ENCODE measurements around the gene ARHGAP4.

The ARHGAP4 gene

DNA sequence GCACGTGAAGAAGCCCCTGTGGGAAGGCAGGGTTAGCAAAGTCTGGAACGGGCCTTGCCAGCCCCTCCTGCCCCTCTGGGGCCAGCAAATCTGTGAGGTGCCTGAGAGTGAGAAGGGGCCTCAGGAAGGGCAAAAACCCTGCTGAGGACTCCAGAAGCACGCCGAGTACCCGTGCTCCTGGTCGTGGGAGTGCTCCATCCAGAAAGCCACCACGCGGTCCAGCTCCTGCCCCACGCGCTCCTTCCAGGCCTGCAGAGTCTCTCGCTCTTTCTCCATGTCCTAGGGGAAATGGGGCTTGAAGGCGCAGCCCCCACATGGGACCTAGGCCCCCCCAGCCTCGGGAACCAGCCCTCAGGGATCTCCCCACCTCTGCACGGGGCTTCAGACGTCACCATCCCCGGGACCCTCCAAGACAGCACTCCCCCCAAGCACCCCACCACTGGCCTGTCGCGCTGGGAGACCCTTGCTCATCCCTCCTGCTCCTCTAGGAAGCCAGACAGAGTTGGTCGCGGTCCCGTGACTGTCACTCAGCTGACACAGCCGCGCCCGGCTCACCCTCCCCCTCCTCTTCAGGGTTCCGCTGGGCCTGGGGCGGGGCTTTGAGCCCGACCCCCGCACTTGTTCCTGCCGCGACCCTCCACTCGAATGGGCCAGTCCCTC, 18.2 kb upstream of the ARHGAP4 start, which contains the start of gene RENBP:
RENBP (minus strand) TSS at position 504 of the 660 bp plus-strand sequence; CDS start at position 471, 33 bp downstream.
- Mint-ChIP-seq H3K27me3 (ENCODE audit: low read depth) (no peaks in the 10 kb centered on the region), H3K9me3 (no peaks in the 10 kb centered on the region), H3K4me3 (peak within 1 kb of the TSS; percentile 85), H3K36me3 (ENCODE audit: low read depth) (peaks cover 8% of the 10 kb centered on the region), H3K4me1 (ENCODE audit: low read depth) (peaks cover 10% of the 10 kb centered on the region), H3K27ac (peak within 1 kb of the TSS; percentile 75)

DNA sequence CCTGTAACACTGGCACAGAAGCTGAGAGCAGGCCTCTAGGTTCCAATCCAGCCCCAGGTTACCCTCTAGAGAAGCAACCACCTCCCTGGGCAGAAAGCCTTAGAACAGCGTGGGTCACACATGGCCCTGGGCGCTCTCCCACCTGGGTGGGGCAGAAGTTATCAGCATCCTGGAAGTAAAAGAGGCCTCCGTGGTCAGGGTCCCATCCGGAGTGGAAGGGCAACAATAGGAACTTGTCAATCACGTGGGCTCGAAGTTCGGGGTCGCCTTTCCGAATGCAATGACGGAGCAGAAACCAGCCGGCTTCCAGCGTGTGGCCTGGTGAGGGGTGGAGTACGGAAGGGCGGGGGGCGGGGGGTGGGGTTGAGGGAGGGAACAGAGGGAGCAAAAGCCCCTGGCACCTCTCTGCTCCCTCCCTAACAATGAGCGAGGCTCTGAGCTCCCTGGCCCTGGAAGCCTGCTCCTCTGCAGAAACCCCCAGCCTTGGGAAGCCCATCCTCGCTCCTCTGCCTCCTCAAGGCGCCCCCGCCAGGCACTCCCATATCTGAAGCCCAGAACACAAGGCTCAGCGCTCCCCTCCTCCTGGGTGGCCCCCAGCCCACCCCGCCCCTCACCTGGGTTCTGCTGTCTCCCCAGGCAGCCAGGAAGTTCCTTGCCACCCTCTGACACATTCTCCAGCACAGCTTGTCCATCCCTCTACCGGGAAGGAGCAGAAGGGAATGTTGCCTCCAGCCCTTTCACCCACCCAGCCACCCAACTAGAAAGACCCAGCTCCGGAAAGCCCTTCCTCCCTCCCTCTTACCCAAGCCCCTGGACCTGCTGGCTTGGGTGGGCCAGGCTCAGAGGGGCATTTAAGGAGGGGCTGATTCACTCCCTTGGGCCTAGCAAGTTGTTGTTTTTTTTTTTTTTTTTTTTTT, 15.5 kb upstream of the ARHGAP4 start:
- H3K27ac Mint-ChIP-seq = peak overlapping the region; percentile 63
- no peaks in the 10 kb centered on the region for H3K27me3 Mint-ChIP-seq (ENCODE audit: low read depth)
- H3K36me3 Mint-ChIP-seq (ENCODE audit: low read depth) = peaks cover 9% of the 10 kb centered on the region
- H3K9me3 Mint-ChIP-seq = no peaks in the 10 kb centered on the region
- peak overlapping the region; percentile 70 for H3K4me3 Mint-ChIP-seq
- peaks cover 7% of the 10 kb centered on the region for H3K4me1 Mint-ChIP-seq (ENCODE audit: low read depth)

DNA sequence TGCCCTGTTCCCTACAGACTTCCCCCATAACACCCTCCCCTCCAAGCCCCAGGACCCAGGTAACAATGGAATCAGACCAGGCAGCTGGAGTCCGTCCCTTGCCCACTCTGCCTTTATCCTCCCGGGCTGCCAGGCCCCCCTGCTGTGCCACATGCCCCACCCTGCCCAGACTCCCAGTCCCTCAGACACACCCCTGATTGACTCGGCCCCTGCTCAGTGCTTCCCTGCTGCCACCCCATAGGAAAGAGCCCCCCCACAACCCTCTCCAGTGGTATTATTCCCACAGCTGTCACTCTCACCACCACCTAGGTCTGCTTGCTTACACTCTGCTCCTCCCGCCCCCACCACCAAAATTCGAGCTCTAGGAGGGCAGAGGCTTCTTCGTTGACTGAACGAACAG, 13.5 kb upstream of the ARHGAP4 start:
- Mint-ChIP-seq H3K27me3 (ENCODE audit: low read depth) (no peaks in the 10 kb centered on the region), H3K27ac (no peak overlapping the region), H3K4me1 (ENCODE audit: low read depth) (peaks cover 8% of the 10 kb centered on the region), H3K36me3 (ENCODE audit: low read depth) (peaks cover 9% of the 10 kb centered on the region), H3K4me3 (no peak overlapping the region), H3K9me3 (no peaks in the 10 kb centered on the region)

DNA sequence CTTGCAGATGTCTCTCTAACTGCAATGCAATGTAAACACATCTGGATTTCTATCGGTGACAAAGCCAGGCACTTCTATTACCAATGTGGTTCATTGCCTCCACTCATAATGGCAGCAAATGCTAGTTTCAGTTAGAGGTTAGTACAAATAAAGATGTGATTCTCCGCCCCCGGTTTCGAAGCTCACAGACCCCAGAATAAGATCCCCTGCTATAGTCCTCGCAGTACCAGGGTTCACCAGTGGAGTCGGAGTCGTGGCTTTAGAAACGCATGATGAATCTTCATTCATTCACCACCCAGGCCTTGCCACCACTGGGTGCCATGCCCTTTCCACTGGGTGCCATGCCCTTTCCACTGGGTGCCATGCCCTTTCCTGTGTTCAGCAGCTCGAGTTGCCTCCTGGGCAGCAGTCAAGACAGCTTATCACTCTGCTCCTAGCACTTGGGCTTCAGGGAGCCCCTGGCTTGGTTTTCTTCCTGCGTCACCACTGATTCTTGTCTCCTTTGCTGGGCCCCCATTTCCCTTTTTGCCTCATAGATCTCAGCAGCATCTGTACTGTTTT, 12.2 kb upstream of the ARHGAP4 start:
- Mint-ChIP-seq H3K4me3 (no peak overlapping the region), H3K27me3 (ENCODE audit: low read depth) (no peaks in the 10 kb centered on the region), H3K4me1 (ENCODE audit: low read depth) (peaks cover 12% of the 10 kb centered on the region), H3K36me3 (ENCODE audit: low read depth) (peaks cover 7% of the 10 kb centered on the region), H3K27ac (no peak overlapping the region), H3K9me3 (no peaks in the 10 kb centered on the region)

DNA sequence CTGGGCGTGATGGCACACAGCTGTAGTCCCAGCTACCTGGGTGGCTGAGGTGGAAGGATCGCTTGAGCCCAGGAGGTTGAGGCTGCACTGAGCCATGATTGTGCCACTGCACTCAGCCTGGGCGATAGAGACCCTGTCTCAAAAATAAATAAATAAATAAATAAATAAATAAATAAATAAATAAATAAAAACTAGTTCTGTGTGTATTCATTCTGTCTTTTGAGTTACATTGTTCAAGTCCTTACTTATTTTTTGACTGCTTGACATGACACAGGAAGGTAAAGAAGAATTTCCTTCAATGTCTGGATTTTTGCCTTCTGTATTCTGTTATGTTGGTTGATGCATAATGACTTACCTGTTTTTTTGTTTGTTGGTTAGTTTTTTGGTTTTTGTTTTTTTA, 11.0 kb upstream of the ARHGAP4 start:
- no peak overlapping the region for H3K4me3 Mint-ChIP-seq
- H3K4me1 Mint-ChIP-seq (ENCODE audit: low read depth) = peaks cover 12% of the 10 kb centered on the region
- H3K9me3 Mint-ChIP-seq = no peaks in the 10 kb centered on the region
- H3K36me3 Mint-ChIP-seq (ENCODE audit: low read depth) = peaks cover 7% of the 10 kb centered on the region
- no peaks in the 10 kb centered on the region for H3K27me3 Mint-ChIP-seq (ENCODE audit: low read depth)
- no peak overlapping the region for H3K27ac Mint-ChIP-seq

DNA sequence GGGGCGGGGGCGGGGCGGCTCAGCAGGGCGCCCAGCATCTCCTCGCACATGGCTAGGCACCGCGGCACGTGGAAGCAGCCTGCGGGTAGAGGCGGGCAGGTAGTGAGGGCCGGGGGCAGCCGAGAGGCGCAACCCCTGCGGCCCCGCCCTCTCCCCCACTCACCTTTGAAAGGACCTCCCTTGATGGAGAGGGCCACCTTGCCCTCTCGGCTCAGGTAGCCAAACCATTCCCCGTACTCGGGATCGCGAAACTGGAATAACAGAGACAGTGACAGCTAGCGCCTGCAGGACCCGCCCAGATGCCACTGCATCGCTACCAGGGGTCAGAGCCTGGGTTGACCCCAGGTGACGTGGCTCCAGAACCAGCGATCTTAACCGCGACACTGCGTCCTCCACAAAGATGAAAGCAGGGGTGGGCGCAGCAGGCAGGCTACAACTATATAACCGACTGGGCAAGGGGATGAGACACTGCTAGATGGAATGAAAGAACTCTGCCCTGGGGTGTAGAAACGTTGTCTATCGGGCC, 9.3 kb upstream of the ARHGAP4 start:
- Mint-ChIP-seq H3K4me3 (peak overlapping the region; percentile 67), H3K4me1 (ENCODE audit: low read depth) (peaks cover 9% of the 10 kb centered on the region), H3K27me3 (ENCODE audit: low read depth) (no peaks in the 10 kb centered on the region), H3K27ac (peak overlapping the region; percentile 45), H3K9me3 (no peaks in the 10 kb centered on the region), H3K36me3 (ENCODE audit: low read depth) (peaks cover 11% of the 10 kb centered on the region)

DNA sequence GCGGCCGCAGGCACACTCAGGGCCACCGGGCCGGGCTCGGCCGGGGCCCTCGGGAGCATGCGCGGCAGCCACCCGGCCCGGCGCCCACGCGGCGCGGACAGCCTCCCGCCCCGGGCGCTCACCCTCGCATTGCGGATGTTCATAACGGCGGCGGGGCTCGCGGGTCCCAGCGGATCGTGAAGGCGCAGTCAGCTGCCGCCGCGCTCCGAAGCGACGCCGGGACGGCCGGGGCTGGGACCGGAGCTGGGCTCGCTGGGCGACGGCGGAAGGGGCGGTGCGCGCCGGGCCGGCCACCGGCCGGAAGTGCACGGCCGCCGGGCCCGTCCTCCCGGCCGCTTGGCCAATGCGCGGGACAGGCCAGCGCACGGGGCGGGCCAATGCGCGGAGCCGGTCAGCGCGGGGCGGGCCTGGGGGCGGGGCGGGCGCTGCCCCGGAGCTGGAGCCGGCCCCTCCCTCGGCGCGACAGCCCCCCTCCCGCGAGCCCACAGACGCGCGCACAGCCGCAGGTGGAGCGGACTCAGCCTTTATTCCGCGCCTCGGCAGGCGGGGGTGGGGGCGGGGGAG, 8.8 kb upstream of the ARHGAP4 start, which contains the start of gene NAA10:
NAA10 (minus strand) TSS at position 276 of the 564 bp plus-strand sequence; CDS start at position 143, 133 bp downstream.
- H3K27me3 Mint-ChIP-seq (ENCODE audit: low read depth) = no peaks in the 10 kb centered on the region
- peaks cover 9% of the 10 kb centered on the region for H3K4me1 Mint-ChIP-seq (ENCODE audit: low read depth)
- peak within 1 kb of the TSS; percentile 45 for H3K27ac Mint-ChIP-seq
- peaks cover 11% of the 10 kb centered on the region for H3K36me3 Mint-ChIP-seq (ENCODE audit: low read depth)
- no peaks in the 10 kb centered on the region for H3K9me3 Mint-ChIP-seq
- peak within 1 kb of the TSS; percentile 81 for H3K4me3 Mint-ChIP-seq

DNA sequence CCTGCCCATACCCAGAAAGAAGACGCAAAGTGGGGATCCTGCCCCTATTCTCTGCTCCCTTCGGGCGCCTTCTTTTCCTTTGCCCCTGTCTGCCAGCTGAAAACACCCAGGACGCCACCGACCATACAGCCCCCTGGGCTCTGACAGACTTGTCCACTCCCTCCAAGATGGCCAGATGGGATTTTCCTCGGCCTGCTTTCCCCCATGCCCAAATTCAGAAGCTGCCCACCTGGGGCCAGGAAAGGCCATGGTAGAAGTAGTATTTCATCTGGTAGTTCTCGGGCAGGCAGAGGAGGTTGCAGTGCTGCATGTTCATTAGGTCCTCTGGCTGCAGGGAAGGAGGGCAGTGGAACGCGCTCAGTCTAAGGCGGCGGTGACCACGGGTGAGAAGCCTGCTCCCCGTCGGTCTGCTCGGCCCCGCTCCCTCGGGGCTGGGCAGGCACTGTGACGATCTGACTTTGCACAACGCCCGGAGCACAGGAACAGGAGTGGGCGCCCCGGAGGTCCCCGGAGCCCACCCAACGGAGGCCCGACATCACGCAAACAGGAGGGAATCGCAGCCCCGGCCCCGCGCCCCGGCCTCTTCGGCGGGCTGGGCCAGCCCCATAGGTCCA, 8.2 kb upstream of the ARHGAP4 start:
- Mint-ChIP-seq H3K27me3 (ENCODE audit: low read depth) (no peaks in the 10 kb centered on the region), H3K4me3 (peak overlapping the region; percentile 81), H3K27ac (peak overlapping the region; percentile 41), H3K36me3 (ENCODE audit: low read depth) (peaks cover 11% of the 10 kb centered on the region), H3K4me1 (ENCODE audit: low read depth) (peaks cover 9% of the 10 kb centered on the region), H3K9me3 (no peaks in the 10 kb centered on the region)

DNA sequence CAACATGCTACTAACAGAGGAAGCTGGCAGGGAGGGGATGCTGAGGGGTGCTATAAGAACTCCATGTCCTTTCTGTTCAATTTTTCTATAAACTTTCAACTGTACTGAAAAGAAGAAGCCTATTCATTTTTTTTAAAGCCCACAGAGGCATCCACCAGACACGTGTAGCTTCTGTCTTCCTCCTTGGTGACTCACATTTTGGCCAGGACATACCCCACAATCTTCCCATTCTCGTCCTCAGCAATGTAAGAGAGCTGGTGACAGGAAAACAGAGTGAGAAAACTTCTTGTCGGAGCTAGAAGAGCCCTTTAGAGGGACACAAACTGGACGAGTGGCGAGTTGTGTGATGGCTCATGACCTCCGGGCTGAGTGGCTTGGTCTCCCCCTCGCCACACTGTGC, 7.7 kb upstream of the ARHGAP4 start:
- peak overlapping the region; percentile 41 for H3K27ac Mint-ChIP-seq
- H3K9me3 Mint-ChIP-seq = no peaks in the 10 kb centered on the region
- peak overlapping the region; percentile 81 for H3K4me3 Mint-ChIP-seq
- H3K4me1 Mint-ChIP-seq (ENCODE audit: low read depth) = peaks cover 12% of the 10 kb centered on the region
- no peaks in the 10 kb centered on the region for H3K27me3 Mint-ChIP-seq (ENCODE audit: low read depth)
- peaks cover 11% of the 10 kb centered on the region for H3K36me3 Mint-ChIP-seq (ENCODE audit: low read depth)

DNA sequence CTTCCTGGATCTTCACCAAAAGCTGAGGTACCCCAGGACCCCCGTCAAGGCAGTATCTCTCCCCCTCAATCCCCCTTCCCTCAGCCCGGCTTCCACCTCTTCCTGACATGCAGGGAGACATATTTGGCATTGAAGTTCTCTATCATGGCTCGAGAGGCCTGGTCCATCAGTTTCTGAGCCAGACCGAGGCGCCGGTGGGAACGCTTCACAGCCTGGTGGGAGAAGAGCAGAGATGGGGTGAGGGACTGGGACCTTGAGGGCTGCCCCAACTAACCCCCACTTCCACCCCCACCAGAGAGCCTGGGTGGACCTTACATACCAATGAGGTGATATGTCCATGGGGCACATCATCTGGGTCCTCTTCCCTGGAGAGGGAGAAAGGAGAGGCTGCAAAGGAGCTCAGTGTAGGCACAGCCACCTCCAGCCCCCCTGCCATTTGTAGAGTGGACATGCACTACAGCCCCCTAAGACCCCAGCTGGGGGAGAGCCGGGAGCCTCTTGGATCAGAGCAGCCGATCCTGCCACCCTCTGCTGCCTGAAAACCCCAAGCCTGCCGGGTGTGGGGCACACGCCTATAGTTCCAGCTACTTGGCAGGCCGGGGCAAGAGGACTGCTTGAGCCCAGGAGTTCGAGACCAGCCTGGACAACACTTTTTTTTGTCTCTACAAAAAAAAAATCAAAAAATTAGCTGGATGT, 6.3 kb upstream of the ARHGAP4 start:
- Mint-ChIP-seq H3K4me3 (no peak overlapping the region), H3K36me3 (ENCODE audit: low read depth) (peaks cover 6% of the 10 kb centered on the region), H3K9me3 (no peaks in the 10 kb centered on the region), H3K27ac (no peak overlapping the region), H3K4me1 (ENCODE audit: low read depth) (peaks cover 12% of the 10 kb centered on the region), H3K27me3 (ENCODE audit: low read depth) (no peaks in the 10 kb centered on the region)

DNA sequence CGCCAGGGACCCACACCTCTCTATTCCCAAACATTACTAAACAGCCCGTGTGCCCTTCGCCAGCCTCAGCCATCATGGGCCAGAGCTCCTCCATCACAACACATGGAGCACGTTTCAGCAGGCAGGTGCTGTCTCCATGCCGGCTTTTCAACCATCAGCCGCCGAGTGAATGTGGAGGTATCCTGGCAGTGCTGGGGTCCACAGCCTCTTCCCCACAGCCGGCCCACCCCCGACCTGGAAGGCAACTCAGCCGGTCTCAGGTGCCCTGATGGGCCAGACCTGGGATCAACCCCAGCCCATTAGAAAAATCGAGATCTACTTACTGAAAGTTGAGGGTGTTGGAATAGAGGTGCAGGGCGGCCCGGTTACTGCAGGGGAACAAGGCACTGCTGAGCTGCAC, 5.7 kb upstream of the ARHGAP4 start:
- Mint-ChIP-seq H3K4me1 (ENCODE audit: low read depth) (peaks cover 15% of the 10 kb centered on the region), H3K27me3 (ENCODE audit: low read depth) (no peaks in the 10 kb centered on the region), H3K27ac (peak overlapping the region; percentile 24), H3K36me3 (ENCODE audit: low read depth) (peaks cover 8% of the 10 kb centered on the region), H3K4me3 (no peak overlapping the region), H3K9me3 (no peaks in the 10 kb centered on the region)

DNA sequence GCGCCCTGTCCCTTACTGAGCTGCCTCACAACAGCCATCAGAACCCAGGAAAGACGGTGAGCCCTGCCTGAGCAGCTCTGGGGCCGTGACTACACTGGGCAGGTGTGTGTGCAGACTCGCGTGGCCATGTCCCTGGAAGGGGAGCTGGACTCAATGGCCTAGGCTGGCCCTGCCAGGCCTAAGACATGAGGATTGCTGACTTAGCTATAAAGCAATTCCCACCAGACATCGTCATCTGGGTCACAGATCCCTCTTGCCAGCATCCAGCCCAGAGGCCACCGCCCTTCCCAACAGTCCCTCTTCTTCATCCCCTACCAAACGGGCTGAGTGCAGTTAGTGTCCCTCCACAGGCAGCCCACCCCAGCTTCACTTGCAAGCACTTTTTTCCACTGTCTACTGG, 5.1 kb upstream of the ARHGAP4 start:
- H3K4me3 Mint-ChIP-seq = no peak overlapping the region
- no peak overlapping the region for H3K27ac Mint-ChIP-seq
- H3K27me3 Mint-ChIP-seq (ENCODE audit: low read depth) = no peaks in the 10 kb centered on the region
- peaks cover 15% of the 10 kb centered on the region for H3K4me1 Mint-ChIP-seq (ENCODE audit: low read depth)
- H3K9me3 Mint-ChIP-seq = no peaks in the 10 kb centered on the region
- H3K36me3 Mint-ChIP-seq (ENCODE audit: low read depth) = peaks cover 9% of the 10 kb centered on the region

DNA sequence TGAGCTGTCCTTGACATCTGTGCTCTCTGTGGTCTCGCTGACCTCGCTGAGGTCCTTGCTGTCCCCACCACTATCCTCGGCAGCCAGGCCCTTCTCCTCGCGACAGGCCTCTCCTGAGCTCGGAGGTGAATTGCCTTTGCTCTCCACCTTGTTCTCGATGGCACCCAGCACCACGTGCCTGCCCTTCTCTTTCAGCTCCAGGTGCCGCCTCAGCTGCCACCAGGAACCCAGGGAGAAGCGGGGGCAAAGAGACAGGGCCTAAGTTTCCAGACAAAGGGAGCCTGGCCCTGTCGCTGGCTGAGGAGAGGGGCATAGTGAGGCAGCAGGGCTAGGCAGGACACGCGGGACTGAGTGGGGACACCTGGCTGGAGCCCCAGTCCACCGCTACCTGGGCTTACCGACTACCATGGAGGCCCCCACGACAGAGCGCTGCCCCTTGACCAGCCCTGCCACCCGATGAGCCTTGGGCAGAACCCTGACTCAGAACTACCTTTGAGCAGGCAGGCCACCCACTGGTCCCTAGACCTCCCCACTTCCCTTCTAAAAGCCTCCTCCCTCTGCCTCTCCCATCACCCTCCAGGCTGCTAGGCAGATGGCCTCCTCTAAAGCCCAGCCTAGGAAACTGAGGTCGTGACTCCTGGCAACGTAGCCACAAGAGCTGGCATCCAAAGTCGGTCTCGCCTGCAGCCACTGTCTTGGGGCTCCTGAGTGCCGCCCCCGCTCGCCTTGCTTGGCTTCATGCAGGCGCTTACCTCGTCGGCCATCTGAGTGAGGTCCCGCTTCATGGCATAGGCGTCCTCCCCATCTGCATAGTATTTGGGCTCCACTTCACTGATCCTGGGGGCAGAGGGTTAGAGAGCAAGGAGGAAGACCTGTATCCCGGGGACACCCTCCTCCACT, 4.2 kb upstream of the ARHGAP4 start:
- H3K27ac Mint-ChIP-seq = no peak overlapping the region
- H3K9me3 Mint-ChIP-seq = no peaks in the 10 kb centered on the region
- peaks cover 14% of the 10 kb centered on the region for H3K4me1 Mint-ChIP-seq (ENCODE audit: low read depth)
- H3K36me3 Mint-ChIP-seq (ENCODE audit: low read depth) = peaks cover 12% of the 10 kb centered on the region
- H3K27me3 Mint-ChIP-seq (ENCODE audit: low read depth) = no peaks in the 10 kb centered on the region
- no peak overlapping the region for H3K4me3 Mint-ChIP-seq
